ENCODE data around the gene THSD4.
"Not testable (repeated sequence)": the region's sequence is repeated elsewhere in the genome, so short reads cannot be mapped to it uniquely, and the experiment has no call there.

The THSD4 gene

GRCh38 chr15:71397377-71397776 is 282.1 kb downstream of the THSD4 start:
- H4K20me1 ChIP-seq (ENCODE audit: control insufficient read depth, insufficient read depth, low read depth, low read length) = no peaks in the 10 kb centered on the region
- no peaks in the 10 kb centered on the region for H3K4me1 ChIP-seq (ENCODE audit: control insufficient read depth, low read length)
- H3K4me3 ChIP-seq (ENCODE audit: low read length) = no peak overlapping the region
- no peaks in the 10 kb centered on the region for H3F3A ChIP-seq (ENCODE audit: control insufficient read depth, insufficient read depth)
- H3K79me2 ChIP-seq (ENCODE audit: control insufficient read depth, low read length) = no peaks in the 10 kb centered on the region
- H3K9me2 ChIP-seq (replicated peaks; ENCODE audit: control insufficient read depth, low read length) = no peaks in the 10 kb centered on the region
- H3K27ac ChIP-seq (ENCODE audit: low read depth, low read length) = no peak overlapping the region
- H3K27me3 ChIP-seq (ENCODE audit: control insufficient read depth, low read length) = peaks cover 2% of the 10 kb centered on the region; the same call in 1 of the 2 replicates
- TF ChIP-seq EZH2phosphoT487 (IDR thresholded peaks at IDR 0.05; ENCODE audit: borderline replicate concordance, low read length) (no peak), CTCF (IDR thresholded peaks at IDR 0.05; ENCODE audit: low read depth, low read length, poor library complexity, severe bottlenecking) (no peak)
- no peaks in the 10 kb centered on the region for H3K9me3 ChIP-seq (ENCODE audit: control insufficient read depth, insufficient read depth, low read length)
- H3K36me3 ChIP-seq (ENCODE audit: control insufficient read depth, low read length) = no peaks in the 10 kb centered on the region
- no peak overlapping the region for H3K4me2 ChIP-seq (ENCODE audit: low read length)

GRCh38 chr15:71400294-71400693 is 285.0 kb downstream of the THSD4 start:
- H3K36me3 ChIP-seq (ENCODE audit: control insufficient read depth, low read length) = no peaks in the 10 kb centered on the region
- no peaks in the 10 kb centered on the region for H3K9me3 ChIP-seq (ENCODE audit: control insufficient read depth, insufficient read depth, low read length)
- H3K4me2 ChIP-seq (ENCODE audit: low read length) = no peak overlapping the region
- H3K27me3 ChIP-seq (ENCODE audit: control insufficient read depth, low read length) = peaks cover 2% of the 10 kb centered on the region; the same call in 1 of the 2 replicates
- H3K27ac ChIP-seq (ENCODE audit: low read depth, low read length) = no peak overlapping the region
- no peaks in the 10 kb centered on the region for H3K4me1 ChIP-seq (ENCODE audit: control insufficient read depth, low read length)
- no peaks in the 10 kb centered on the region for H4K20me1 ChIP-seq (ENCODE audit: control insufficient read depth, insufficient read depth, low read depth, low read length)
- TF ChIP-seq CTCF (IDR thresholded peaks at IDR 0.05; ENCODE audit: low read depth, low read length, poor library complexity, severe bottlenecking) (no peak), EZH2phosphoT487 (IDR thresholded peaks at IDR 0.05; ENCODE audit: borderline replicate concordance, low read length) (no peak)
- H3K9me2 ChIP-seq (replicated peaks; ENCODE audit: control insufficient read depth, low read length) = no peaks in the 10 kb centered on the region
- H3K4me3 ChIP-seq (ENCODE audit: low read length) = no peak overlapping the region
- no peaks in the 10 kb centered on the region for H3K79me2 ChIP-seq (ENCODE audit: control insufficient read depth, low read length)
- H3F3A ChIP-seq (ENCODE audit: control insufficient read depth, insufficient read depth) = no peaks in the 10 kb centered on the region

GRCh38 chr15:71401728-71402127 is 286.5 kb downstream of the THSD4 start:
- H3K9me2 ChIP-seq (replicated peaks; ENCODE audit: control insufficient read depth, low read length); H3K27ac ChIP-seq (ENCODE audit: low read depth, low read length); H3K9me3 ChIP-seq (ENCODE audit: control insufficient read depth, insufficient read depth, low read length); H3K79me2 ChIP-seq (ENCODE audit: control insufficient read depth, low read length); H3K4me3 ChIP-seq (ENCODE audit: low read length); H3F3A ChIP-seq (ENCODE audit: control insufficient read depth, insufficient read depth); H3K36me3 ChIP-seq (ENCODE audit: control insufficient read depth, low read length); H3K4me2 ChIP-seq (ENCODE audit: low read length); H4K20me1 ChIP-seq (ENCODE audit: control insufficient read depth, insufficient read depth, low read depth, low read length); H3K27me3 ChIP-seq (ENCODE audit: control insufficient read depth, low read length); H3K4me1 ChIP-seq (ENCODE audit: control insufficient read depth, low read length): not testable (repeated sequence)

DNA sequence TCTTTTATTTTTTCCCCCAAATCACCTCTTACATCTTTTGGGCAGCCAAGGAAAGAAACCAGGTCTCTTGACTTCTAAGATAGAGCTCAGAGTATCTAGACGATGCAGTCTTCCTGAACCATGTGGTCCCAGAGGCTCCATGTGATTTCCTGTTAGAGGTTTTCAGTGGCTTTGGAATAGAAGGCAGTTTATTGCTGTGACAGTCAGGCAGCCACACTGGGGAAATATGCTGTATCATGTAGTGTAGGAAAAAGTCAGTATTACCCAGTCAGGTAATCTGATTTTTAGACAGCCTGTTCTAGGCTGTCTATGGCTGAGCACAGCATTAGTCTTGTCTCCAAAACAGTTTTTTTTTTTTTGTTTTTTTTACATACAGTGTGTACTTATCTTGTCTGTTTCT is 294.3 kb downstream of the THSD4 start:
- Histone ChIP-seq H3F3A (ENCODE audit: control insufficient read depth, insufficient read depth) (no peaks in the 10 kb centered on the region), H3K36me3 (ENCODE audit: control insufficient read depth, low read length) (no peaks in the 10 kb centered on the region), H3K9me3 (ENCODE audit: control insufficient read depth, insufficient read depth, low read length) (no peaks in the 10 kb centered on the region), H3K27me3 (ENCODE audit: control insufficient read depth, low read length) (no peaks in the 10 kb centered on the region), H3K79me2 (ENCODE audit: control insufficient read depth, low read length) (no peaks in the 10 kb centered on the region), H3K27ac (ENCODE audit: low read depth, low read length) (no peak overlapping the region), H3K4me1 (ENCODE audit: control insufficient read depth, low read length) (no peaks in the 10 kb centered on the region), H3K4me3 (ENCODE audit: low read length) (no peak overlapping the region), H4K20me1 (ENCODE audit: control insufficient read depth, insufficient read depth, low read depth, low read length) (no peaks in the 10 kb centered on the region; the same call in 1 of the 2 replicates), H3K4me2 (ENCODE audit: low read length) (no peak overlapping the region), H3K9me2 (replicated peaks; ENCODE audit: control insufficient read depth, low read length) (no peaks in the 10 kb centered on the region)
- TF ChIP-seq EZH2phosphoT487 (IDR thresholded peaks at IDR 0.05; ENCODE audit: borderline replicate concordance, low read length) = no peak
- TF ChIP-seq CTCF (IDR thresholded peaks at IDR 0.05; ENCODE audit: low read depth, low read length, poor library complexity, severe bottlenecking) = no peak
